CD4-positive, alpha-beta T cell (primary cell): Measurements from ENCODE around the gene NETO1. TPM values are rescaled to one million over a fixed set of nuclear protein-coding genes. Genes with fewer than 3 reads are reported as not detected.

Source experiments
- ATAC-seq: fragments of 200-7000 bp; cut with Tn5 transposase; one replicate; pipeline ENCODE4 v1.10.0; 2022; ENCODE audit warnings: mild to moderate bottlenecking; ENCODE audit not compliant: poor library complexity
- CTCF ChIA-PET: fragments of 350-600 bp; sonication (Branson Sonifier 250); formaldehyde crosslinking; loops from one replicate; lab custom pipeline; 2021; ENCODE audit warnings: antibody characterized with exemption, inconsistent platforms; lab: Charles Lee
- POLR2A ChIA-PET: fragments of 350-600 bp; sonication (Branson Sonifier 250); formaldehyde crosslinking; loops from one replicate; lab custom pipeline; 2021; ENCODE audit warnings: antibody characterized with exemption, inconsistent platforms; lab: Charles Lee
- DNase-seq, 14 experiments: peaks; one replicate each; pipeline ENCODE4 v3.0.0-alpha.2; 2013 to 2020; ENCODE audit warnings: mixed read lengths in 2 of 14
- H3K27ac ChIP-seq, 2 donors: one replicate each; pipeline versions ENCODE4 v1.5.1 to v1.7.0; 2013; ENCODE audit warnings: low read length in 2 of 2, low read depth in 1 of 2, mild to moderate bottlenecking in 1 of 2
- H3K27me3 ChIP-seq, 2 experiments: 1 replicate in 1 of 2; 2 replicates in 1 of 2; pipeline versions ENCODE4 v1.6.1 to v1.7.0; 2013; ENCODE audit warnings: low read length in 2 of 2, control low read depth in 1 of 2, mild to moderate bottlenecking in 1 of 2, moderate library complexity in 1 of 2; ENCODE audit not compliant: insufficient read depth in 2 of 2, control insufficient read depth in 1 of 2
- H3K36me3 ChIP-seq: one replicate; pipeline ENCODE4 v1.6.1; 2013; ENCODE audit warnings: low read length, control low read depth; ENCODE audit not compliant: insufficient read depth
- H3K4me1 ChIP-seq: one replicate; pipeline ENCODE4 v1.6.1; 2013; ENCODE audit warnings: low read length, control low read depth; ENCODE audit not compliant: insufficient read depth
- H3K4me3 ChIP-seq: one replicate; pipeline ENCODE4 v1.5.1; 2013; ENCODE audit warnings: mild to moderate bottlenecking, low read length, moderate library complexity
- H3K9me3 ChIP-seq, 2 experiments: 1 replicate in 1 of 2; 2 replicates in 1 of 2; pipeline versions ENCODE4 v1.6.1 to v1.7.0; 2013; ENCODE audit warnings: low read length in 2 of 2, mild to moderate bottlenecking in 2 of 2, control low read depth in 1 of 2, moderate library complexity in 1 of 2; ENCODE audit not compliant: control insufficient read depth in 1 of 2, insufficient read depth in 1 of 2
- H3K27ac Mint-ChIP-seq: one replicate; pipeline ENCODE4 v1.8.0; 2020; ENCODE audit warnings: mixed read lengths
- H3K27me3 Mint-ChIP-seq: one replicate; pipeline ENCODE4 v1.8.0; 2021; ENCODE audit warnings: mixed read lengths
- H3K36me3 Mint-ChIP-seq: one replicate; pipeline ENCODE4 v1.8.0; 2021; ENCODE audit warnings: low read depth, mixed read lengths
- H3K4me1 Mint-ChIP-seq: one replicate; pipeline ENCODE4 v1.8.0; 2021; ENCODE audit warnings: low read depth, mixed read lengths
- H3K4me3 Mint-ChIP-seq: one replicate; pipeline ENCODE4 v1.8.0; 2020; ENCODE audit warnings: mild to moderate bottlenecking, mixed read lengths
- H3K9me3 Mint-ChIP-seq: one replicate; pipeline ENCODE4 v1.8.0; 2020; ENCODE audit warnings: mixed read lengths
- CTCF ChIP-seq: fragments of 200-600 bp; IDR thresholded peaks from one replicate; pipeline ENCODE4 v1.8.0; 2022; ENCODE audit warnings: antibody characterized with exemption, mild to moderate bottlenecking
- intact Hi-C, 2 experiments: fragments of 100-400 bp; cut with DNase I in 1 of 2; cut with micrococcal nuclease in 1 of 2; formaldehyde crosslinking; loops; one replicate each; pipeline versions ENCODE4 v1.15.1 to v1.9.0; 2023 to 2025; cut with DNase I, micrococcal nuclease
- microRNA-seq: library from miRNA; unstranded; fragments of <30 nt; microRNA quantifications from one replicate; pipeline ENCODE4 v1.2.0, GENCODE V29; 2021; ENCODE audit warnings: borderline microRNAs expressed, borderline replicate concordance
- total RNA-seq, 174 experiments: library from RNA in 2 of 174; stranded (reverse) in 2 of 174; gene quantifications; one replicate each; pipeline ENCODE4 v1.2.3 and lab custom pipeline; 2021 to 2026

The NETO1 gene
- total RNA-seq, 2 experiments from 2014 or later = not detected

- no peak overlapping the region for H3K27ac Mint-ChIP-seq
- intact Hi-C loops = no loop called here
Observed at GRCh38 chr18:72700961-72701710, 166.7 kb downstream of the NETO1 start.

GRCh38 chr18:72697706-72698105 lies 170.1 kb downstream of the NETO1 start:
- no peaks in the 10 kb centered on the region for H3K36me3 ChIP-seq
- H3K27me3 Mint-ChIP-seq = no peaks in the 10 kb centered on the region

More at GRCh38 chr18:72700961-72701710, 166.7 kb downstream of the NETO1 start:
- no peaks in the 10 kb centered on the region for H3K9me3 ChIP-seq
- H3K36me3 ChIP-seq = no peaks in the 10 kb centered on the region
- POLR2A ChIA-PET = no interaction called here
- no peaks in the 10 kb centered on the region for H3K27me3 ChIP-seq
- CTCF ChIA-PET = no interaction called here
- H3K4me1 ChIP-seq = no peaks in the 10 kb centered on the region
- no peak overlapping the region for H3K27ac ChIP-seq
- no peak overlapping the region for H3K4me3 Mint-ChIP-seq
- no peaks in the 10 kb centered on the region for H3K4me1 Mint-ChIP-seq
- no peaks in the 10 kb centered on the region for H3K36me3 Mint-ChIP-seq
- no peaks in the 10 kb centered on the region for H3K27me3 Mint-ChIP-seq
- no peak overlapping the region for H3K4me3 ChIP-seq
- no peak for ATAC-seq
- H3K9me3 Mint-ChIP-seq = no peaks in the 10 kb centered on the region
- DNase-seq = no peak
- TF ChIP-seq CTCF = no peak

GRCh38 chr18:72692595-72692994 lies 175.2 kb downstream of the NETO1 start:
- Mint-ChIP-seq H3K36me3 (no peaks in the 10 kb centered on the region), H3K4me3 (no peak overlapping the region), H3K27me3 (no peaks in the 10 kb centered on the region), H3K27ac (no peak overlapping the region), H3K4me1 (no peaks in the 10 kb centered on the region), H3K9me3 (no peaks in the 10 kb centered on the region)
- Histone ChIP-seq H3K4me1 (no peaks in the 10 kb centered on the region), H3K27me3 (no peaks in the 10 kb centered on the region), H3K27ac (no peak overlapping the region), H3K4me3 (no peak overlapping the region), H3K36me3 (no peaks in the 10 kb centered on the region), H3K9me3 (peaks cover 0 to 7% of the 10 kb centered on the region in 2 experiments)
- CTCF ChIA-PET = no interaction called here
- no peak for DNase-seq
- TF ChIP-seq CTCF = no peak
- POLR2A ChIA-PET = no interaction called here
- ATAC-seq = no peak
- intact Hi-C loops = no loop called here

More at GRCh38 chr18:72697706-72698105, 170.1 kb downstream of the NETO1 start:
- intact Hi-C loops = no loop called here
- H3K4me1 ChIP-seq = no peaks in the 10 kb centered on the region
- Mint-ChIP-seq H3K4me1 (no peaks in the 10 kb centered on the region), H3K4me3 (no peak overlapping the region), H3K9me3 (no peaks in the 10 kb centered on the region), H3K36me3 (no peaks in the 10 kb centered on the region), H3K27ac (no peak overlapping the region)
- ChIA-PET POLR2A (no interaction called here), CTCF (no interaction called here)
- DNase-seq (no peak), ATAC-seq (no peak)
- no peak overlapping the region for H3K4me3 ChIP-seq
- peaks cover 0 to under 1% of the 10 kb centered on the region in 2 experiments for H3K9me3 ChIP-seq
- no peak for TF ChIP-seq CTCF
- H3K27me3 ChIP-seq = no peaks in the 10 kb centered on the region
- no peak overlapping the region for H3K27ac ChIP-seq

Small RNA genes lying within 50 kb of the gene (microRNA-seq; reads per million reads assigned to microRNA genes)
- gene MIR548AV = not detected
